Measurements from ENCODE around the gene SLC9A7.
A peak's percentile ranks its signal among the peaks of the same experiment; 100 is the strongest.
"Not testable (repeated sequence)": the region's sequence is repeated elsewhere in the genome, so short reads cannot be mapped to it uniquely, and the experiment has no call there.

SLC9A7 gene

DNA sequence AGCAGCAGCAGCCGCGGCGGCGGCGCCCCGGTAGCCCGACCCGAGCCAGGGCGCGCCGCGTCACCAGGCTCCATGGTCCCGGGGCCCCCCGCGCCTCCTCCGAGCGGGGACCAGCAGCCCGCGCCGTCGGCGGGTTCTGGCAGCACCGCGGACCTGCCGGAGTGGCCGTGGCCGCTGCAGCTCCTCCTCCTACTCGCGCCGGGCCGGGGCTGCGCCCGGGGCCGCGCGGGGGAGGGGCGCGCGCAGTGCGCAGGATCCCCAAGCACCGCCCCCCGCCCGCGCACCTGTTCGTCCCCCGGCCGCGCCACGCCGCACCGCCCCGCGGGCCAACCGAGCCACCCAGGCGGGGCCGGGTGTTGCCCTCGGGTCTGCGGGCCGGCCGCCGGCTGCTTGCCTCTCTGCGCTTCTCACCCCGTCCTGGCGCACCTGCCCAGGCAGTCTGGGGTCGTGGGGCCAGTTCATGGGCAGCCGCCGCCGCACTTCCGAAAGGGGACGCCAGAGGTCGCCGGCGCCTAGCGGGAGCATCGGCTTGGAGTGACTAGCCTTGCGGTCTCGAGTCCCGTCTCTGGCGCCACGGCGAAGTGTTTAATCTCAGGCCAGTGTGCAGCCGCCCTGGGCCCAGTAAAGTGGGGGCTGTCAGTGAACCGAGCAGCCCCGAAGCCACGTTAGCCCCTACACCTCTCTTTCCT is at the start of gene SLC9A7:
Gene SLC9A7, minus strand, starts transcription at position 163 of the 689 bp plus-strand sequence. Its CDS starts 89 bp downstream, at position 74.
- DNase-seq = peak; percentile 51 to 64

DNA sequence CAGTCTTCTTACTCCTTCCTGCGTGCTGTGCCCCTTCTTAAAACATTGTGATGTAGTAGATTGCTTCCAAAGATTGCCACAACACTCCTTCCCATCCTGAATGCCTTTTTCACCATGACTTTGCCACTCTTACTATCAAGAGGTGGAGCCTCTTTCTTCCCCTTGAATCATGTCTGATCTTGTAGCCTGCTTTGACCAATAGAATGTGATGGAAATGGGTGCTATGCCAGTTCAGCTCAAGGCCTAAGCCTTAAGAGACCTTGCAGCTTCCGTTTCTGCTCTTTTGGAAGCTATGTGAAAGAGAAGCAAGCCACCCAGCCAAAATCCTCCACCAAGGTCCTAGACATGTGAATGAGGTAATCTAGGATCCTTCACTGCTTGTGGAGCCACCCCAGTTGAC is 46.4 kb upstream of the SLC9A7 start:
- DNase-seq = no peak

DNA sequence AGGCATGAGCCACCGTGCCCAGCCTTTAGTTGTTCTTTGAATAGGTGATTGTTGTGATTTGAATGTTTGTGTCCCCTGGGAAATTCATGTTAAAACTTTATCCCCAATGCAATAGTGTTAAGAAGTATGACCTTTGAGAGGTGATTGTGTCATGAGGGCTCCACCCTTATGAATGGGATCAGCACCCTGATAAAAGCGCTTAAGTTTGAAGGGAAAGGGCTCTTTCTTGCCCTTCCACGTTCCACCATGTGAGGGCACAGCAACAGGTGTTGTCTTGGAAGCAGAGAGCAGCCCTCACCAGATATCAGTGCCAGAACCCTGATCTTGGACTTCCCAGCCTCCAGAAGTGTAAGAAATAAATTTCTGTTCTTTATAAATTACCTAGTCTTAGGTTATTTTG is 44.2 kb upstream of the SLC9A7 start:
- DNase-seq = no peak

DNA sequence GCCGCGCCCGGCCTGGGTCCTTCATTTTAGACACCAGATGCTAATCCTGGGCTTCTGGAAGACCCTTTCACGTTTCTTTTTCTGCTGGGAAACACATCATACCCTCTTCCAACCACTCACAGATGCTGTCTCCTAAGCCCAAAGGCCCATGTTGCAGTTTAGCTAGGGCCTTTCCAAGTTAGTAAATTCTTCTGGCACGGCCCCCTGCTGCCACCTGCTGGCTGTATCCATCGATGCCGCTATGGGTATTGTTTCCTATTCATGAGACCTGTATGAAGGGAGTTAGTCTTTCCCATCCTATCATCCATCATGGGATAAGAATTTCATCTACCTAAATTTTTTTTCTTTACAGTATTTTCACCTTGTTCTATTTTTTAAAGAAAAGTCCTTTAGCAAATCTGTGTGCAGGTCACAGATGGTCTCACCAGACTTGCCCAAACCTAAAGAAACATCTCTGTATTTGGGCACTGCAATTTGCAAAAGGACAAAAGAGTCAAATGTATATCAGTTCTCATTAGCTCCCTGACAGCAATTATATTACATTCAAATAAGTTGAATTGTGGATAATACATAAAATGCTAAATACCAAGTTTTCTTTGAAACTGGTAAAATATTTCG is 37.8 kb upstream of the SLC9A7 start:
- DNase-seq = peak; percentile 36 to 40

DNA sequence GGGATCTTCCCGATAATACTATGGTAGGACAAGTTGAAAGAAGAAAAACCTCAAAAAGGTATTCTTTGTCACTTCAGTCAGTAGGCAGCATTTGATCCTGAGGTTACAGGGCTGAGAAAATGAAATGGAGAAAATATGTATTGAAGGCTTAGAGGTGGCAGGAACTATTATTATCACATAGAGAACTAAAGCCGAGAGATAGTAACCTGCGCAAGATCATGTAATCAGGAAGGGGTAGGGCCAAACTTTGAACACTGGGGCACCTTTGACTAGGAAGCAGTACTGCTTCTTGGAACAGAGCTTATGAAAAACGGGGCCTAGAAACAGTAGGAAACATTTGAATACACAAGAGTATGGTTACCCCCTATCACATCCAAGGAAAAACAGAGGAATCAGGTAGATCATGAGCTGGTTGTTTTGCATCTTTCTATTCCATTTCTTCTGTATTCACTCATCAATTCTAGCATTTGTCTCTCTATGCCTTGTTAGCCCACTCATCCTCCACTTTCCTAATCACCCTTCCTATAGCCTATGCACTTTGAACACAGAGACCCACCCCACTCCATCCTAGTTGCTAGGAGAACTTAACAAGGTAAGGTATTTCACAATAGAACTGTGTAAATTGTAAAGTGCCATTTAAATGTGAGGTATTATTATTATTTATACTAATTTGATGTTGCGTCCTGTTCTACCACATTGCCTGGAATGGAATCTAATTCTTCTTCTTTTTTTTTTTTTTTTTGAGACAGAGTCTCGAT is 34.6 kb upstream of the SLC9A7 start:
- DNase-seq = no peak

DNA sequence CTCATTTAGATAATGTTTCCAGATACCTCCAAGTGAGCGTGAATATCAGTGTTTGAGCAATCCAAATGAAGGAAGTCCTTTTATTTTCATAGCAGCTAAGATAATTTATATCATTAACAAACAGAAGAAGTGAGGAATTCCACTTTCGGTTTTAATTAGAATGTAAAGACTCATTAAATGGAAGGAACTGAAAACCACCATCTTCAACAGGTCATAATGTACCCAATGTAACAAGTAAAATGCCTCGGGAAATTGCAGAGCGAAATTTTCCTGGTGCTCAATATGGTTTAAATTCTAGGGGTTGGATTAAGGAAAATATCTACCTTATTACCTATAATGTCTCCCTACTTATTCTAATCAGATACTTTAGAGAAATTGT is 33.9 kb upstream of the SLC9A7 start:
- DNase-seq = no peak

DNA sequence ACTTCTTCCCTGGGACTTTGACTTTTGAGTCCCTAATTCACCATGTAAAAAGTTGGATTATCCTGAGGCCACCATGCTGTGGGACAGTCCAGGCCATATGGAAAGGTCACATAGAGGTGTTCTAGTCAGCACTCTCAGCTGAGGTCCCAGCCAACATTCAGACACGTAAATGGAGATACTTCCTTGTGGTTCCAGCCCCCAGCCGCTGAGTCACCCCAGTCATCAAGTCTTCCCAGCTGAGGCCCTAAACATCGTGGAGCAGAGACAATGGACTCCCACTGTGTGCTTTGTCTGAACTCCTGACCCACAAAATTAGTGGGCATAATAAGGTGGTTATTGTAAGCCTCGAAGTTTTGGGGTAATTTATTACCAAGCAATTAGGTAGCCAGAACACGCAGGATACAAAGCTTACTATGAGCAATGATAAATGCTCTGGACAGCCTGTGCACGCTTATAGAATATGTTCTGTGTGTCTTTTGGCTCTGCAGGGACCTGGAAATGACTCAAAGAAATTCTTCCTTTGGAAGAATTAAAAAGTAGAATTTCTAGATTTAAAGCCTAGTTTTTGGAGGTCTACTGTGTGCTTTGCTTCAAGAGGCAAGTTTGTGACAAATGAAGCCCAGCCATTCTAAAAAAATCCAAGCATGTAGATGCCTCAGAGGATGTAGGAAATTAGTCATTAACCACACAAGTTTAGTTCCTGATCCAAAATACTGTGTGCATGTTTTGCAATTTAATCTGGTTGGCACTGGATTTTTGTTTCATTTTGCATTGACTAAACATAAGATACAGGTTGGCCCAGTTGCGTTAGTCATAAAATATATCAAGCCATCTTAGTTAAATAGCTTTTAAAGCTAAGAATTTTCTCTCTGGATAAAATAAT is 33.2 kb upstream of the SLC9A7 start:
- no peak for DNase-seq

DNA sequence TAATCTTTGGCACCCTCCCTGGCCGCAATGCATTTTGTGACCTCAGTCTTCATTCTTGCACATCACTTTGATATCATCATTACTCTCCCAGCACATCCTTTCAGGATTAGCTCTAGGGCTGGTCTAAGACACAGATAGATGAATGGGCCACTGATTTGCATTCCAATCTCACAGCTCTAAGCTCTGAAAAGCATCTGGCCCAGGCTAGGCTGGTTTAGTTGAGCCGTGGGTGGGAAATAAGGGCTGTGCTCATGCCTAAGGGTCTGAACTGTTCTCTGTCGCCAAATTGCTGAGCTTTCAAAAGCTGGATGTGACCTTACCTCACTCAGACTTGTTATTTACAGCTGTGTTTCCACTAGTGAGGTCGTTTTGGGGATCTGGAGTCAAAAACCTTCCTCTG is 30.0 kb upstream of the SLC9A7 start:
- DNase-seq = no peak

DNA sequence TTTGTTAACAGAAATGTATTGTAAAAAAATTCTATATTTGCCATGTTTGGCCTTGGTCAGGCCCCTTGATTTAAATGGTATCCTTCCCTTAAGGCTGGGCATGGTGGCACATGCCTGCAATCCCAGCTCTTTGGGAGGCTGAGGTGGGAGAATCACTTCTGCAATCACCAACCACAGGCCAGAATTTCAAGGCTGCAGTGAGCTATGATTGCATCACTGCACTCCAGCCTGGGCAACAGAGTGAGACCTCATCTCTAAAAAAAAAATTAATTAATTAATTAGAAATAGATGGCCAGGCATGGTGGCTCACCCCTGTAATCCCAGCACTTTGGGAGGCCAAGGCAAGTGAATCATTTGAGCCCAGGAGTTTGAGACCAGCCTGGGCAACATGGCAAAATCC is 25.5 kb upstream of the SLC9A7 start:
- DNase-seq = not testable (repeated sequence)

DNA sequence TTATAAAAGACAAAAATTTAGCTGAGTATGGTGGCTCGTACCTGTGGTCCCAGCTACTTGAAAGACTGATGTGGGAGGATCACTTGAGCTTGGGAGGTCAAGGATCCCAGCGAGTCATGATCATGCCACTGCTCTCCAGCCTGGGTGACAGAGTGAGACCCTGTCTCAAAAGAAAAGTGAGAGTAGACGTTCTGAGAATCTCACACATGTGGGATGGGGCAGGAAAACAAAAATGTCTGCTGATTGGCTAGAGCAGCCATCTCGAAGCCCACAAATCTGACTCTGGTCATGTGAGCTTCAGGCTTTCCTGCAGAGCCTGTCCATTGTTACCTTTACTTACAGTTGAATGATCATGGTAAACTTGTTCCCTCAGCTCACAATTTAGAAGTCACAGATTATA is 23.1 kb upstream of the SLC9A7 start:
- DNase-seq = no peak

DNA sequence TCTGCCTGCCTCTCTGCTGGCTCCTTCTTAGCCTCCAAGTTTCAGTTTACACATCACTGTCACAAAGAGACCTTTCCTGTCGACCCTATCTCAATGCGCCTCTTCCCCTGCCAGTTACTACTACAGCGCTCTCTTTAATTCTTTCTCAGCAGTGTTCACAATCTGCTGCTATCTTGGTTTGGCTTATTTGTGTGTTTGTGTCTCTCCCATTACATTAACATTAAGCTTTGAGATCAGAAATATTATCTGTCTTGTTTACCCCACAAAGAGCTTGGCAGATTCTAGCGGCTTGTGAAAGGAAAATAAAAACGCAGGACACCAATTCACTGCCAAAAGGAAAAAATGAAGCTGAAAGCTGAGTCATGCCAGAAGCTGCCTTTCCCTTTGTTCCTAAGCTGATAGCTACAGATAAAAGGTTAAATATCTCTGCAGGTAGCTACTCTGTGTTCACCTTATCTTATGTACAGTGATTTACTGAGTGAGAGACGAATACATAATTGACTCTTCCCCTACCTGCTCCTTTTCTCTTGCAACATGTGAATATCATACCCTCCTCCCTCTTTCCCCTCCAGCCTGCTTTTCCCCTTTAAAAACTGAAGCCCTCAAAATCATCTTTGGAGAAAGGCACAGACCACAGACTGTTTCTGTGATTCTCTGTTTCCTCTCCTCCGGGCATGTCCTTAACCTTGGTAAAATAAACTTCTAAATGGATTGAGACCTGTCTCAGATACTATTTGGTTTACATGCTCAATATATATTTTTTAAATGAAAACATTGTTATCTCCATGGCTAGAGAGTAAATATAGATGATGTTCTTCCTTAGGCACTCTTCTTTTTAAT is 19.3 kb upstream of the SLC9A7 start:
- DNase-seq = no peak

DNA sequence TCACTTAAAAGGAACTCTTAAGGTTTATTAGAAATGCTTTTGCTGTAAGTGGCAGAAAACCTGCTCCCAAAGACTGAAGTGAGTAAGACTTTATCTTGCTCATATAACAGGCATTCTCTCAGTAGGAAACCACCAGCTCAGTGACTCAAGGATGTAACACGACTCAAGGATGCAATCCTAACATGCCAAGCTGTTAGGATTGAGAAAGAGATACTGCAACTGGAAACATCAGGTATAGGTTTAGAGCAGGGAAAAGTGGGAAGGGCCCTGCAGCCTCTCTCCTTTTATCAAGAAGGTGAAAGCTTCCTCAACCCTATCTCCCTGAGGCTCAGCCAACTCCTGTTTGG is 11.9 kb upstream of the SLC9A7 start:
- no peak for DNase-seq

DNA sequence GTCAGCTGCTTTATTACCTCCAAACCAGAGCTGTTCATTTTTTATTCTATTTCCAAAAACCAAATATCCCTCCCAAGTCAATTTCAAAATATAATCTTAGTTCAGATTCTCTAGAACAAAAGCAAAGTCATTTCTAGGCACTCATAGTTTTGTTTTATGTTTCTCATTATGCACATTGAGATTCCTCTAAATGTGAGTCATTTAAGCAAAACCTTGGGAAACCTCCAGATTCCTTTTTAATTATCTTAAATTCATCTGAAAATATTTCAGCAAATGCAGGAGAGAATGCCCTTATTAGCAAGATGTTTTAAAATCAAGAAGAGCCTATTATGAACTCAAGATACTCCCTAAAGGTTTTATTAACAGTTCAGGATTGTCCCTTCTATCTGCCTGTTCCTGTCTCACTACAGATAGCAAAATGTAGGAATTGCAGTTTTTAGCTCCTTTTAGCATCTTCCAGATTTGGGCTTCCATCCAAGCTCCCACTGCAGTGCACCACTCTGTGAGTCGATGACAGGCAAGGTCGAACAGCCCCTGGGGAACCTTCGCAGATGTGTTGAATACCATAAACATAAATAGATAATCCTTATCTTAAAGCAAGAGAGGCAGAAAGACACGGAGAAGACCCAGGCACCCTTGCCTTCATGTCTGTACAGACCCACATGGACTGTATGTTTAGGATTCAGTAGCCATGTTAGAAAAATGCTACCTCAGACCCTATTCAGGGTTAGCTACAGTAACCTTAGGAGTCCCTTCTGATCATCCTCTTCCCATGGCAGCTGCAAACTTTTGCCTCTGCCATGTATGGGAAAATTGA is 11.3 kb upstream of the SLC9A7 start:
- DNase-seq = no peak

DNA sequence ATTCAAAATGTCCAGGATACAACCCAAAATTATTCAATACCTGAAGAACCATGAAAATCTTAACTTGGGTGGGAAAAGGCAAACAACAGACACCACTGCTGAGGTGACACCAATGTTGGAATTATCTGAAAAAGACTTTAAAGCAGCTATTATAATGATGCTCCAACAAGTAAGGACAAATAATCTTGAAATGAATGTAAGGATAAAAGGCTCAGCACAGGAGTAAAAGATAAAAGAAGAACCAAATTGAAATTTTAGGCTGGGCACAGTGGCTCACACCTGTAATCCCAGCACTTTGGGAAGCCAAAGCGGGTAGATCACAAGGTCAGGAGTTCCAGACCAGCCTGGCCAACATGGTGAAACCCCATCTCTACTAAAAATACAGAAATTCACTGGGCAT is 4.0 kb upstream of the SLC9A7 start:
- DNase-seq = no peak

DNA sequence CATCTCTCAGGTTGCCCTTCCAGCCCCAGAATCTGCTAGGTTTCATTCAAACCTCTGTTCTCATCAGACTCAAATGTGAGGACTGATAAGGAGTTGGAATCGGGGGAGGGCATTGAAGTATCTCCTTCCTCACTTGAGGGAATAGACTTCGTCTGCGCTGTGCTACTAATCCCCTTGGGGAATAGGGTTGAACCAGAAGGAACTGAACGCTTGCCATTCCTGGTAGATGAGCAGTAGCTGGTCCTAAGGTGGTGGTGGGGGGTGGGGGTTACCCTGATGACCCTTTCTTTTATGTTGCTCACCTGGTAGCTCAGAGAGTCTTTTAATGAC is 692 bp upstream of the SLC9A7 start:
- no peak for DNase-seq

DNA sequence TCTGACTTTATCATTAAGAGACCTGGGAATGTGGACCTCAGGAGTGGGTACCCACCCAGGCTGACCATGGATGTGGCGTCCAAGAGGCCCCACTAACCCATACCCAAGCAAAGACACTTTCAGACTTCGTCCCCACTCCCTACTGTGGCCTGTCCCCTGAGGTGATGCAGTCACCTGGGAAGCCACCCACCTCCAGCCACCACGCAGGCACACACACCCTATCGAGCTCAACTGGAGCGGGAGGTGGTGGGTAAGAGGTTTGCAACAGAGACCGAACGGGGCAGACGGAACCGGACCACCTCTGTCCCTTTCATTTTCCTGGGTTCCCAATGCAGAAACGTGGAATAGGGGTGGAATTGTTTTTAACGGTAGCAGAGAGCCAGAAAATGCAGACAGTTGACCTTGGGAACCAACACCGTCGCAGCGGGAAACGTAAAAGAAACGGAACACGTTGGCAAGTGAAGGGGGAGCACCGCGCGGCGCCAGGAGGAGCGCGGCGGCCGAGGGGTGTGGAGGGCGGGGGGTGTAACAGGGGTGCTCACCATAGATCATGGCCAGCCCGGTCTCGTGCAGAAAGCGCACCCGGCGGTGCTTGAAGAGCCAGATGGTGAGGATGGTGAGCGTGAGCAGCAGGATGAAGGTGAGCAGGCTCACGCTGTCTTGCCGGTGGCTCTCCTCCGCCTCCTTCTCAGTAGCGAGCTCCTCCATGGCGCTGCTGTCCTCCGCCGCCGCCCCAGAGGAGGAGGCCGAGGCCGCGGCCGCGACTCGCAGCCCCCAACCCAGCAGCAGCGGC is 559 bp downstream of the SLC9A7 start:
- no peak for DNase-seq

DNA sequence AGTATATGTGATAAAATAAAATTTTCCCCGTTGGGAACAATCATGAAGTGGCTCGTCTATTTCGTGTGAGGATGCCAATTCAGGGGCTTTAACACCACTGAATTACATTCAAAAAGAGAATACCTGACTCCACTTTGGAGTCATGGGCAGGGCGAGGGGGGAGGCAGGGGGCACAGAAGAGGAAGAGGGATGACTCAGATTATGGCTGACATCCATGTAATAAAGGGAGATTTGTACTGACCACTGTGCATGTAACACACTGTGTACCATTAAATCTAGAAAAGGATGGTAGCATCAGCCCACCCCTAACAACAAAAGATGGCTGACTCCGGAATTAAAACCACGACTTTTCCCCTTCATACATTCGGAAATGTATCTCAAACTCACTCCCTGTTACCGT is 1.3 kb downstream of the SLC9A7 start:
- no peak for DNase-seq

DNA sequence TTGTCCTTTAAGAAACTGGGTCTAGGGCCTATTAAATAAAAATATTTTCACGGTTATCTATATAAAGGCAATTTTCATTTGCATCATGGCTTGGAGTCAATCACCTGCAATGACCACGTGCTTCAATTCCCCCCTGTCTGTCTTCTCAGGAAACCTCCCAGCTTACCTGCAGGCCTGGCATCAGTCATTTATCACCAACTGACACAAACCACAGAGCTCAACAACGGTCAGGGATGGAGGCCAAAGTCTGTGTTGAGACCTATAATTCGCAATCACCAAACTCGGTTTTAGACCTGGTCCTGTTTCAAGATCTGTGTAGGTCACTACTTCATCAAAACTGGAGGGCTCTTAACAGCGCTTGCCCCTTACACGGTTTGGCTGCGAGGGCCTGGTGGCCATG is 1.9 kb downstream of the SLC9A7 start:
- no peak for DNase-seq

DNA sequence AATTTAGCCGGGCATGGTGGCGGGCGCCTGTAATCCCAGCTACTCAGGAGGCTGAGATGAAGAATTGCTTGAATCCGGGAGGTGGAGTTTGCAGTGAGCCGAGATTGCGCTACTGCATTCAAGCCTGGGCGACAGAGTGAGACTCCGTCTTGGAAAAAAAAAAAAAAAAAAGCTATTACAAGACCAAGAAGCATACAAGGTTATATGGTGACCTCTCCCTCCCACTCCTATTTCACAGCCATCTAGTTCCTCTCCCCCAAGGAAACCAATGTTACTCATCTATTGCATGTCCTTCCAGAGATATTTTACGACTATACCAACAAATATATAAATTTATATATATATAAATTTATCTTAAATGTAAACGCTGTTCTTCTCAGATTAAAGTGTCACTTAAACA is 3.2 kb downstream of the SLC9A7 start:
- no peak for DNase-seq

DNA sequence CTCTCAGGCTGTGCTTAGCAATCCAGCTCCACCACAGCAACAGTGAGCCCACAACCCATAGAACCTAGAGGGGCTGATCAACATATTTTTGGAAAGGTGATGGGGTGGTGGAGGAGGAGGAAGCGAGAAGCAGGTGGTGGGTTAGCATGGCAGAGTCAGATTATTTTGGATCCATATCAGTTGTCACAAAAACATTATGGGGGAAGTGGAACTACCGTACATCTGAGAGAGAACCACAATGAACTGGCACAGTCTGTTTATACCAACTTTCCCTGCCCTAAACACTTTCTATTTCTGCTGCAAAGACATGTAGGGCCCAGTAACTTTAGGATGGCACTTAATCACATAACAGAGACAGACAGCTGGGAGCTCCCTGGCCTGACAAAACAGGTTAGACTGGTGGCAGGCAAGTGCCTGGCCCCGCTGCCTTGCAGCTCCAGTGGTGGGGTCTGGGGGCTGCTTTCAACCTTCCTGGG is 4.3 kb downstream of the SLC9A7 start:
- DNase-seq = no peak

DNA sequence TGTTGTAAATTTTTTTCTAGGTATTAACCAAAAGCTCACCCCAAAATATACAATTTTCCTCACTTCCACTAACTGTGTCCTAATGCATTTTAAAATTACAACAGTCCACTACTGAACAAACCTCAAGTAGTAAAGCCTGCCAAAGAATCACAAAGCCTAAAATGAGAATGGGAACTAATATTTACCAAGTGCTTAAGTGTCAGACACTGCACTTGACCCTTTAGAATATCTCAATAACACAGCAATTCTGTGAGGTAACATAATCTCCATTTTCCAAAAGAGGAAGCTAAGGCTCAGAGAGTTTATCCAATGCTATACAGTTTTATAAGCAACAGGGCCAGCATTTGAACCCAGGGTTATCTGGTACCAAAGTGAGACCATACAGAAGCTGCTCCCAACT is 4.9 kb downstream of the SLC9A7 start:
- DNase-seq = no peak

Data from NCI-H1930 (cell line).